ENCODE data around the gene DUOXA2. TPM values are rescaled to one million over a fixed set of nuclear protein-coding genes. Genes with fewer than 3 reads are reported as not detected.
"Not testable (repeated sequence)": the region's sequence is repeated elsewhere in the genome, so short reads cannot be mapped to it uniquely, and the experiment has no call there.

The DUOXA2 gene
- polyA plus RNA-seq, 3 donors, result 0.13 to 0.95 (median 0.56) TPM

DNA sequence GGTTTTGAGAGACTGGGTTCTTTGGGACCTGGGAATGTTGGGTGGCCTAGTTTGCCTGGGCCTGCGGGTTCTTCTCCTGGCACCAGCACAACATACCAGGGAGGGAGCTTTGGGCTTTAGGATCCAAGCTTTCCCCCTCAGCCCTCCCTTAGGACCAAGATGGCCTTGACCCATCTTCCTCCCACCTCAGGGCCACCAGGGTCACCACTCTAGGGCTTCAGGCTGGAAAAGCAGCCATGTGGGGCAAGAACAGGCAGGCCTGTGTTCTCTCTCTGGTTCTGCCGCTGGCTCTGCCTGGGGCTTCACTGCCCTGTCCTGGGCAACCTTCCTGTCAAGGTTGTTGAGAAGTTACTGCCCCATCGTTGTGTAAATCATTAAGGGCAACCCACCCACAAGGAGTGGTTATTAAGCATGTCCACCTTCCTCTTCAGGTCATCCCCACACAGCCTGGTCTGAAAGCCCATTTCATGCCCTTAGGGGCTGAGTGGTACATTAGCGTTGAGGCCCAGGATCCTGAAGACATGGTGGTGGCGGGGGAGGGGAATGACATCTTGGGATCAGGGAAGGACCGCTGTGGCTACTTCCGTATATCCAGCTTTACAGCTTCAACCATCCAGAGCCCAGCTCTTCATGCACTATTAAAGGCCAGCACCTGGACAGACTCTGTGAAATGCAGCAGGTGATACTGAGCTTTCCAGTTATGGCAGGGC, 16.3 kb downstream of the DUOXA2 start:
- 87 to 91% (median 88%) methylated on average over 7 of the region's 7 CpGs for WGBS, 3 donors
- no peak overlapping the region for H3K27ac ChIP-seq (ENCODE audit: low read depth, low read length)

DNA sequence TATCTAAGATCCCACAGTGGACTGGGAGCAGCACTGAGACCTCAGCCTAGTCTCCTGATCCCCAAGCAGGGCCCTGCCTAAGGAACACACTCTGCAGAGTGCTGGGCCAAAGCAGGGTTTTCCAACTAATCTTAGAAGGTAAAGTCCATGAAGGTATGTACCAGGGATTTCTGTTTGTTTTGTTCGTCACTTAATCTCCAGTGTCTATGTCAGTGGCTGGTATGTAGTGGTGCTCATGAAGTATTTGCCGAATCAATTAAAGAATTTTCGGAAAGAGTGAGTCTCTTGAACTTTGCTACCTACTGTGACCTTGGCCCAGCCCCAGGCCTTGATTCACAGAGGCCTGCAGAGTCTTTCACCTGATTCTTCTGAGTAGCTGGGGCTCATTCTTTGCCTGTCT, 17.4 kb downstream of the DUOXA2 start:
- H3K27ac ChIP-seq (ENCODE audit: low read depth, low read length), result no peak overlapping the region
- 50 to 95% (median 94%) methylated on average over 3 of the region's 3 CpGs for WGBS, 3 donors

DNA sequence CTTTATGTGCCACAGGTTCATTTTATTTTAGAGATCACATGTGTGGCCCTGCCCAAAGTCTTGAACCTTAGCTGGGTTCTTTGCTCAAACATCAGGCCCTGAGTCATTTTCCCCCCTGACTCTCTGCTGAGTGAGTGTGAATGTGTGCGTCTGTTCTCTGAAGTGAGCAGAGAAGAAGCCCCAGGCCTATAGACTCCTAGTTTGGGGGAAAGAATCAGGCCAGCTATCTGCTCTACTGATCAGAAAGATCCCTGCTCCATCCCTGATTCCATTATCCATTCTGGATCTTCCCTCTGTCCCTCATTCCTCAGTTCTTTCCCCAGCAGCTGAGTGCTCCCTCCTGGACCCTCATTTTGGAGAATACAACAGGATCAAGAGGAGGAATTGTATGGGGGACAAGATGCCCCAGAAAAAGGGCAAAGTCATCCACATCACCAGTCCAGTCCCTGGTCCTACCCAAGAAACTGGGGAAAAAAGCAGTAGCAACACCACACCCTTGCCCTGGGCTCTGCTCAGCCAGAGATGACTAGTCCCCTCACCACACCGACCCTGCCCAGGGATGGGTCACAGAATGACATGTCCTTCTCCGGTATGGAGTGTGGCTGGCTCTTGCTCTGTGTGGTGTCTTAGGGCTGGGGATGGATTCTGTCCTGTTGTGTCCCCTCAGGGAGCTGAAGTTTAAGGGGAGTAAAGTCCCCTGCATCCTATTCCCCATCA, 18.9 kb downstream of the DUOXA2 start:
- 64 to 74% (median 71%) methylated on average over 3 of the region's 3 CpGs for WGBS, 3 donors
- no peak overlapping the region for H3K27ac ChIP-seq (ENCODE audit: low read depth, low read length)

DNA sequence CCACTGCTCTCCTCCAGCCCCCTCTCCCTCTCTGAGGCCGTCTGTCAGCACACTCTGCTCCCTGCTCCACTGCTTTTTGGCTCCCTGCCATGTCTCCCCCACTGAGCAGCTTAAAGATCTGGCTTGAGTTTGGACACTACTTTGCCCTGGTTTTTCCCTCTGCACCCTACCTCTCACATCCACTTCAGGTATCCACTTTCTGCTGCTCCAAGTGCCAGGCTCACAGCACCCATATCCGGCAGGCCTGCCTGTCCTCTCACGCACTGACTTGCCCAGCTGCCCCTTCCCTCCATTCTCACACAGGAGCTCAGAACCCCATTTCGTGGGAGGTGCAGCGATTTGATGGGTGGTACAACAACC, 19.4 kb downstream of the DUOXA2 start:
- no peak overlapping the region for H3K27ac ChIP-seq (ENCODE audit: low read depth, low read length)
- WGBS, 3 donors, result 73 to 89% (median 79%) methylated on average over 5 of the region's 5 CpGs

DNA sequence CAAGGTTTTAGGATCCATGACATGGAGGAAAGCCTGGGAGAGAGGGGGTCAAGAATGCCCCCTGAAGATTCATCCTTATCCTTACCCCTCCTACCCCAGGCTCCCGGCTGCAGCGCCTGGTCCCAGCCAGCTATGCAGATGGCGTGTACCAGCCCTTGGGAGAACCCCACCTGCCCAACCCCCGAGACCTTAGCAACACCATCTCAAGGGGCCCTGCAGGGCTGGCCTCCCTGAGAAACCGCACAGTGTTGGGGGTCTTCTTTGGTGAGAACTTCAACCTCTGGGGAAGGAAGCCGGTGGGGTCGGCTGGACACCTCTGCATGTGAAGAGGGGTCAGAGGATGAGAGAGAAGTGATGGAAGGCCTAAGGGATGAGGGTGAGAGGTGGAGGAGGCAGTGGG, 19.9 kb downstream of the DUOXA2 start:
- no peak overlapping the region for H3K27ac ChIP-seq (ENCODE audit: low read depth, low read length)
- WGBS, 3 donors, result 87 to 97% (median 89%) methylated on average over 7 of the region's 7 CpGs

DNA sequence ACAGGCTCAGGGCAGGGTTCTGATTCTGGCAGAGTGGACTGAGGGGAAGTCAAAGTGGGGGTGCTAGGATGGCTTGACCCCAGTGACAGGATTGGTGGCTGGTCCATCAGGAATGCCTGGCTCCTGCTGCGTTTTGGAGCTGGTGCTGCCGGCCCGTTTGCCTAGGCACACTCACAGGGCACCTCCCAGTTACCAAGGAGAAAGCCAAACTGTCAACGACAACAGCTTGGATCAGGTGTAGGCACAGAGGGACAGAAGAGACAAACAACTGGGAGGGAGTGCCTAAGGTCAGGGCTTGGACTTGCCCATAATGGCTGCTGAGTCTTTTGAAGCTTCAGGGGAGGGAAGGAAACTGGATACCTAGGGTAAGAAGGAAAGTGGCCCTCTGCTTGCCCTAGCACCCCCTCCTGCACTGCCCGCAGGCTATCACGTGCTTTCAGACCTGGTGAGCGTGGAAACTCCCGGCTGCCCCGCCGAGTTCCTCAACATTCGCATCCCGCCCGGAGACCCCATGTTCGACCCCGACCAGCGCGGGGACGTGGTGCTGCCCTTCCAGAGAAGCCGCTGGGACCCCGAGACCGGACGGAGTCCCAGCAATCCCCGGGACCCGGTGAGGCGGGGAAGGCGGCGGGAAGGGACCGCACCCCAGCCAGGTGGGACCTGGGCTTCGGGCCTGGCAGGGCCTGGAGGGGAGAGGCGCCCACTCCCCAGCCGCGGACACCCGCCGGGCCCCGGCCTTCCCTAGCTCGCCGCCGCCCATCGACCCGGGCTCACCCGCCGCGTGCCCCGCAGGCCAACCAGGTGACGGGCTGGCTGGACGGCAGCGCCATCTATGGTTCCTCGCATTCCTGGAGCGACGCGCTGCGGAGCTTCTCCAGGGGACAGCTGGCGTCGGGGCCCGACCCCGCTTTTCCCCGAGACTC, 20.8 kb downstream of the DUOXA2 start:
- WGBS, 3 donors, result 8 to 11% (median 8%) methylated on average over 49 to 57 of the region's 57 CpGs
- H3K27ac ChIP-seq (ENCODE audit: low read depth, low read length), result no peak overlapping the region

DNA sequence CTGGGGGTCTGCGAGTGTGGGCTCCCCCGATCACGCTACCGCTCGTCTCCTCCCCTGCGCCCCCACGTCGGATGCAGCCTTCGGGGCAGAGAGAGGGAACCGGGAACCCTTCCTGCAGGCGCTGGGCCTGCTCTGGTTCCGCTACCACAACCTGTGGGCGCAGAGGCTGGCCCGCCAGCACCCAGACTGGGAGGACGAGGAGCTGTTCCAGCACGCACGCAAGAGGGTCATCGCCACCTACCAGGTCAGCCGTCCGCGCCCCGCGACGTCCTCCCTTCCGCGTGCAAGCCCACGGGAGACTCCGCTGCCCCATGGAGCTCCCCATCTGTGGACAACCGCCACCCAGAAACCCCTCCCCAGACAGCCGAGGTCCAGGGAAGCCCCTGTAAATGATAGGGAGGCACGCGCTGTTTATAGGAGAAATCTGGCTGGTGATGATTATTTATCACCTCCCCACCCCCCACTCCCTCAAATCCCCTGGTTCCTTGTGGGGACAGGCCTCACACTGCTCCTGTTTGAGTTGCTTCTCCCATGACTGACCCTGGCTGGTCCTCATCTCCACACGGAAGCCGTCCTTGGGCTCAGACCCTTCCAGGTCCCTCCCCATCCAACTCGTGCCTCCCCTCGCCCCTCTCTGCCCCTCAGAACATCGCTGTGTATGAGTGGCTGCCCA, 21.7 kb downstream of the DUOXA2 start:
- not testable (repeated sequence) for H3K27ac ChIP-seq (ENCODE audit: low read depth, low read length)
- WGBS, 3 donors, result 15 to 17% (median 15%) methylated on average over 7 to 9 of the region's 37 CpGs

DNA sequence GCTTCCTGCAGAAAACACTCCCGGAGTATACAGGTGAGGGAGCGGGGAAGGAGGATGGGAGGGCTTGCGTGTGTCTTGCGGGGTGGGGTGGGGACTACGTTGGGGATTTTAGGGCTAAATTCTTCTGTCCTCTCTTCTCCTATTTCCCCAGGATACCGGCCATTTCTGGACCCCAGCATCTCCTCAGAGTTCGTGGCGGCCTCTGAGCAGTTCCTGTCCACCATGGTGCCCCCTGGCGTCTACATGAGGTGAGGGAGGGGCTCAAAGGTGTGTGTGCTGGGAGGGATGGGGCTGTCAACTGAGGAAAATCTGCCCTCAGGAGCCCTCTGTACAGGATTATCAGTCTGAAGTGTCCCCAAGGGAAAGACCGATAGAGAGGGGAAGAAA, 22.2 kb downstream of the DUOXA2 start:
- no peak overlapping the region for H3K27ac ChIP-seq (ENCODE audit: low read depth, low read length)
- WGBS, 3 donors, result 20 to 25% (median 24%) methylated on average over 10 of the region's 10 CpGs

DNA sequence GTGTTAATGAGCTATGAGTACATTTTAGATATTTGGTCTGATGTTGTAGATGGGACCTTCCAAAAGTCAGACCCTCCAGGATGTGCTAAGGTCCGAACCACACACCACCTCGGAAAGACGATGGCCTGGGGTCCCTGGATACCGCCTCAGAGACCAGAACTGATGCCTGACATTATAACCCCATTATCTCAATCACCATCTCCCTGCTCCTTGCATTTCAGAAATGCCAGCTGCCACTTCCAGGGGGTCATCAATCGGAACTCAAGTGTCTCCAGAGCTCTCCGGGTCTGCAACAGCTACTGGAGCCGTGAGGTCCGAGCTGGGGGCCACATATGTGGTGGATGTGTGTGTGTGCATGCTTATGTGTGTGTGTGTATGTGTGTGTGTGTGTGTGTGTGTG, 23.6 kb downstream of the DUOXA2 start:
- WGBS, 3 donors, result 76 to 85% (median 81%) methylated on average over 8 of the region's 8 CpGs
- no peak overlapping the region for H3K27ac ChIP-seq (ENCODE audit: low read depth, low read length)

DNA sequence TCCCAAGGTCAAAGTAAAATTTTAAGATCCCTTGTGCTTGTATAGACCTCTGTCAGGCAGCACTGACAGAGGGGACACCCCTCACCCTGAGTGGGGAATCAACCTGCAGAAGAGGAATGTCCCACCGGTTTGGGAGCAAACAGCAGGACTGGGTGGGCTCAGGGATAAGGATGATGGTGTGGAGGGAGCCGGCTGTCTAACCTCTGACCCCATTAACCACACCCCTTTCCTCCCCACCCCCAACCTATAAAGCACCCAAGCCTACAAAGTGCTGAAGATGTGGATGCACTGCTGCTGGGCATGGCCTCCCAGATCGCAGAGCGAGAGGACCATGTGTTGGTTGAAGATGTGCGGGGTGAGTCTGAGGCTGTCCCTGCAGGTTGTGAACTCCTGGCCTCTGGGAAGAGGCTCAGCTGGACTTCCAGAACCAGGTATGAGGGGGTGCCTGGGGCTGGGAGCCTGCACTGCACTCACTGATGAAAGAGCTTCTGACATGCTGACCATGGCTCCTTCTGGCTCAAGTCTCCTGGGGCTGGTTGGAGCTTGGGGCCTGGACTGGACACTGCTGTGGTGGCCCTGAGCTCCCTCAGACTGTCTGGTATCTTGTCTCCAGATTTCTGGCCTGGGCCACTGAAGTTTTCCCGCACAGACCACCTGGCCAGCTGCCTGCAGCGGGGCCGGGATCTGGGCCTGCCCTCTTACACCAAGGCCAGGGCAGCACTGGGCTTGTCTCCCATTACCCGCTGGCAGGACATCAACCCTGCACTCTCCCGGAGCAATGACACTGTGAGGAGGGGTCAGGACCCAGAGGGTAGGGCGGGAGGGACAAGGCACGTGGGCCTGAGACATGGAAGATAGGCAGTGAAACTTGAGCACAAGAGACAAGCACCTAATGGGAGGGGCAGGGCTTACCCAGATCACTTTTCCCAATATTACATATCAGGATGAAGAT, 25.0 kb downstream of the DUOXA2 start:
- no peak overlapping the region for H3K27ac ChIP-seq (ENCODE audit: low read depth, low read length)
- WGBS, 3 donors, result 67 to 77% (median 76%) methylated on average over 12 of the region's 12 CpGs

DNA sequence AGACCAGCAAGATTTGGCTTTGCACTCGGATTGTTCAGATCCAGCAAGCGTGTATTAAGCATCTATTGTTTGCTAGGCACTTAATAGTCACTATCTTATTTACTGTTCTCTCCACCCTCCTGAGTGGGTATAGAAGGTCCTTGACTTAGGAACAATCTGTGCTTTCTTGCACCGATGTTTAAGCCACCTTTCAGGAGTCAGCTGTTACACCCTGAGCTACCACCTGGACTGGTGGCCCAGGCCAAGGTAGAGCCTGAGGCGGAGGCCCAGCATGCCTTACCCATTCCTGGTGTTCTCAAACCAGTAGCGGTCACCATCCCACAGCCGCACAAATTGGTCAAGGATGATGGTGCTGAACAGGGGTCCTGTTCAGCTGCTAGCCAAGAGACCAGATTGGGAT, 25.6 kb downstream of the DUOXA2 start:
- H3K27ac ChIP-seq (ENCODE audit: low read depth, low read length), result no peak overlapping the region

DNA sequence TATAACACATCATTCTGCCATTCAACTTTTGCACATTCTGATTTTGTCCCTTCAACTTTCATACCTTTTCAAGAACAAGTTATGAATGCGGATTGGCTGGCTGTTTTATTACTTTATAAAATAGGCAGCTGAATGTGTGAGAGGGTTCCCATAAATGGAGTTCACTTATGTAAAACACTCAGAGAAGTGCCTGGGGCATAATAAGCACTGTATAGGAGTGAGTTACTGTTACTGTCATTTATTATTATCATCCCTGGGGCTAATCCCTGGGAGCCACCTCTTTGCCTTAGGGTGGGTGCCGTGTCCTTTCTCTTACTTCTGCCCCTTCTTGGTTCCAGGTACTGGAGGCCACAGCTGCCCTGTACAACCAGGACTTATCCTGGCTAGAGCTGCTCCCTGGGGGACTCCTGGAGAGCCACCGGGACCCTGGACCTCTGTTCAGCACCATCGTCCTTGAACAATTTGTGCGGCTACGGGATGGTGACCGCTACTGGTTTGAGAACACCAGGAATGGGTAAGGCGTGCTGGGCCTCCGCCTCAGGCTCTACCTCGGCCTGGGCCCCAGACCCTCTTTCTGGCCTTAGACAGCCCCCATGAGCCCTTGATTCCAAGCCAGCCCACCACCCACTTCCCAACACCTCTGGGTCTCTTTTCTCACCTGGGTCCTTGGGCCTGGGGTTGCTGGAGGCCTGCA, 26.6 kb downstream of the DUOXA2 start:
- 94 to 96% (median 96%) methylated on average over 10 of the region's 10 CpGs for WGBS, 3 donors
- no peak overlapping the region for H3K27ac ChIP-seq (ENCODE audit: low read depth, low read length)

More for the DNA sequence above, 25.6 kb downstream of the DUOXA2 start:
- WGBS, 3 donors, result 79 to 92% (median 90%) methylated on average over 6 of the region's 6 CpGs

DNA sequence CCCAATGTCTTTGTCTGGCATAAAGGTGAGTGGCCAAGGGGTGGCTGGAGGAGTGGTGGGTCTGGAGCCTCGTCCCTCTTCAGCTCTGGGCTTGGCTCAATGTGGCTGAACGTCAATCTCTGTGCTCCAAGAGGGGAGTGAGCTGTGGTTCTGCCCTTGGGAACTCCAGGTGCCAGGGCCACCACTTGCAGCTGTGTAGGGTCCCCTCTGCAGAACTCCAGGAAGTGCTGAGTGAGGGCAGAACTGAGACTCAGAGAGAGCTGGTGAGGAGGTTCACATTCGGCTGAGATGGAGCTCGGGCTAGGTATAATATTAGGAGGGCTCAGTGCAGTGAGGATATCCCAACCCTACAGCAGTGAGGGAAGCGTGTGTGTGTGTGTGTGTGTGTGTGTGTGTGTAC, 27.3 kb downstream of the DUOXA2 start:
- H3K27ac ChIP-seq (ENCODE audit: low read depth, low read length), result no peak overlapping the region
- WGBS, 3 donors, result 83 to 85% (median 83%) methylated on average over 5 of the region's 5 CpGs

DNA sequence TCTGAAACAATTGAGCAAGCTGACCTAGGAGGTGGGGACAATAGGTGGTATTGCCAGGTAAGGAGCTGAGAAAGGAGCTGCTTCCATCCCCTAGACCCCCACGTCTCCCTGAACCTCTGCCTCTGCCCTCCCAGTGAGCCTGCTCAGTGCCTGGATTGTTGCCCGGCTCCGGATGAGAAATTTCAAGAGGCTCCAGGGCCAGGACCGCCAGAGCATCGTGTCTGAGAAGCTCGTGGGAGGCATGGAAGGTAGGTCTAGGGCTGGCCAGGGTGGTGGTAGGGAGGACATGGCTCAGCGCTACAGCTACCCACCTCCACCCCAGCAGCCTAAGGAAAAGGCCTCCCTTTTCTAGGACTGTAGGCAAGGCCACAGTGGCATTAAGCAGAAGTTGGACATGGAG, 28.9 kb downstream of the DUOXA2 start:
- WGBS, 3 donors, result 86 to 87% (median 86%) methylated on average over 7 of the region's 7 CpGs
- no peak overlapping the region for H3K27ac ChIP-seq (ENCODE audit: low read depth, low read length)

DNA sequence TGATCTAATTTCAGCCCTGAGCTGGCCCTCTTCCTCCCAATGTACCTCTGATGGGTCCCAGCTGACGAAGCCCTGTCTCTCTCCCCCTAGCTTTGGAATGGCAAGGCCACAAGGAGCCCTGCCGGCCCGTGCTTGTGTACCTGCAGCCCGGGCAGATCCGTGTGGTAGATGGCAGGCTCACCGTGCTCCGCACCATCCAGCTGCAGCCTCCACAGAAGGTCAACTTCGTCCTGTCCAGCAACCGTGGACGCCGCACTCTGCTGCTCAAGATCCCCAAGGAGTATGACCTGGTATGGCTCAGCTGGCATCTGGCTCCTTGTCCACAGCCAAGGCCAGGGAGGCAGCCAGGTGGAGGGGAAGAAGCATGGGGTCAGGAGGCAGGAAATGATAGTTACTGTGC, 29.8 kb downstream of the DUOXA2 start:
- WGBS, 3 donors, result 85 to 89% (median 87%) methylated on average over 11 of the region's 11 CpGs
- no peak overlapping the region for H3K27ac ChIP-seq (ENCODE audit: low read depth, low read length)

DNA sequence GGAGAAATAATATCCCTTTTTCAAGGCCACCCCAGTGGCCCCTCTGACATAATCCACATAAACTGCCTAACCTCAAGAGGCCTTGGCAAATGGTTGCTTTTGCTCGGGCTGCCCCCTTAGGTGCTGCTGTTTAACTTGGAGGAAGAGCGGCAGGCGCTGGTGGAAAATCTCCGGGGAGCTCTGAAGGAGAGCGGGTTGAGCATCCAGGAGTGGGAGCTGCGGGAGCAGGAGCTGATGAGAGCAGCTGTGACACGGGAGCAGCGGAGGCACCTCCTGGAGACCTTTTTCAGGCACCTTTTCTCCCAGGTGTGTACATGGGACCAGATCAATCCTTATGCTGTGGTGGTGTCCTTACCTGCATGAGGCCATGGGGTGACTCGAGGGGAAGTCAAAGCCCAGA, 30.6 kb downstream of the DUOXA2 start:
- 53 to 85% (median 80%) methylated on average over 9 of the region's 9 CpGs for WGBS, 3 donors
- H3K27ac ChIP-seq (ENCODE audit: low read depth, low read length), result no peak overlapping the region

DNA sequence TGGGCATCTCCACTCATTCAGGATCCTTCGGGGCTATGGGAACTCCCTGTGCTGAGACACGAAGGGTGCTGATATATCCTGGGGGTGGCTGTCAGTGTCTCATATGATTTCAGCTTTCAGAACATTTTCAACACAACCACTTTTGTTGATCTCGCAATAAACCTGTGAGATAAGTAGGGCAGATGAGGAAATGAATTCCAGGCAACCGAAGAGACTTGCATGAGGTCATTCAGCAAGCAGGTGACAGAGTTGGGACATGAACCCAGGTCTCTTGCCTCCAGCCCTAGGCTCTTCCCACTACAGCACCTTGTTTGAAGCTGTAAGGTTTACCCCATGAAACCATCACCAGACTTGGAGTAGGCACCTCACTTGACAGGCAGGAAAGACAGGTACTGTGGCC, 32.3 kb downstream of the DUOXA2 start:
- H3K27ac ChIP-seq (ENCODE audit: low read depth, low read length), result no peak overlapping the region
- 73 to 83% (median 79%) methylated on average over 4 of the region's 4 CpGs for WGBS, 3 donors
